ENCODE results near the gene TMLHE. TPM values are rescaled to one million over a fixed set of nuclear protein-coding genes. Genes with fewer than 3 reads are reported as not detected.

TMLHE gene
- total and polyA plus RNA-seq, 2 experiments from 2014 or later = 15.3 to 19.5 TPM

DNA sequence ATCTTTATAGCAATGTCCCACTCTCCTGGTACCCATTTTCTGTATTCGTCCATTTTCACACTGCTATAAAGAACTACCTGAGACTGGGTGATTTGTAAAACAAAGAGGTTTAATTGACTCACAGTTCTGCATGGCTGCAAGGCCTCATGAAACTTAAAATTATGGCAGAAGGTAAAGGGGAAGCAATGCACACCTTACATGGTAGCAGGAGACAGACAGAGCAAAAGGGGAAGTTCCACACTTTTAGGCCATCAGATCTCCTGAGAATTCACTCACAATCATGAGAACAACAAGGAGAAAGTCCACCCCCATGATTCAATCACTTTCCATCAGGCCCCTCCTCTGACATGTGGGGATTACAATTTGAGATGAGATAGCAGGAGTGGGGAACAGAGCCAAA lies 49.7 kb downstream of the TMLHE start:
- no peaks in the 10 kb centered on the region for H3K9me3 ChIP-seq (ENCODE audit: low read depth)
- H3K27ac ChIP-seq = no peak overlapping the region
- H3K4me1 ChIP-seq (ENCODE audit: insufficient read depth) = no peaks in the 10 kb centered on the region
- peaks cover 2% of the 10 kb centered on the region for H3K79me2 ChIP-seq
- DNase-seq (ENCODE audit: low spot score) = no peak
- H3K27me3 ChIP-seq = no peaks in the 10 kb centered on the region
- no peaks in the 10 kb centered on the region for H4K20me1 ChIP-seq (ENCODE audit: insufficient read depth, poor library complexity, severe bottlenecking)
- no peaks in the 10 kb centered on the region for H3K9me2 ChIP-seq (replicated peaks; ENCODE audit: insufficient read depth)
- WGBS (ENCODE audit: low lambda C conversion rate, missing lambda C conversion rate) = no CpG with 5 or more reads among the region's 1 CpG
- no peaks in the 10 kb centered on the region for H3K36me3 ChIP-seq (replicated peaks; ENCODE audit: insufficient read depth, low read depth)
- TF ChIP-seq, protein P1, sequence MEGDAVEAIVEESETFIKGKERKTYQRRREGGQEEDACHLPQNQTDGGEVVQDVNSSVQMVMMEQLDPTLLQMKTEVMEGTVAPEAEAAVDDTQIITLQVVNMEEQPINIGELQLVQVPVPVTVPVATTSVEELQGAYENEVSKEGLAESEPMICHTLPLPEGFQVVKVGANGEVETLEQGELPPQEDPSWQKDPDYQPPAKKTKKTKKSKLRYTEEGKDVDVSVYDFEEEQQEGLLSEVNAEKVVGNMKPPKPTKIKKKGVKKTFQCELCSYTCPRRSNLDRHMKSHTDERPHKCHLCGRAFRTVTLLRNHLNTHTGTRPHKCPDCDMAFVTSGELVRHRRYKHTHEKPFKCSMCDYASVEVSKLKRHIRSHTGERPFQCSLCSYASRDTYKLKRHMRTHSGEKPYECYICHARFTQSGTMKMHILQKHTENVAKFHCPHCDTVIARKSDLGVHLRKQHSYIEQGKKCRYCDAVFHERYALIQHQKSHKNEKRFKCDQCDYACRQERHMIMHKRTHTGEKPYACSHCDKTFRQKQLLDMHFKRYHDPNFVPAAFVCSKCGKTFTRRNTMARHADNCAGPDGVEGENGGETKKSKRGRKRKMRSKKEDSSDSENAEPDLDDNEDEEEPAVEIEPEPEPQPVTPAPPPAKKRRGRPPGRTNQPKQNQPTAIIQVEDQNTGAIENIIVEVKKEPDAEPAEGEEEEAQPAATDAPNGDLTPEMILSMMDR (IDR thresholded peaks at IDR 0.05; ENCODE audit: poor library complexity) = no peak
- TF ChIP-seq EZH2phosphoT487 (IDR thresholded peaks at IDR 0.05; ENCODE audit: low read depth, severe bottlenecking, unreplicated experiment) (no peak), EZH2 (IDR thresholded peaks at IDR 0.05; ENCODE audit: borderline replicate concordance) (no peak)
- no peak overlapping the region for H3K4me2 ChIP-seq
- H2AFZ ChIP-seq = no peak overlapping the region
- H3K4me3 ChIP-seq = no peak overlapping the region

- Histone ChIP-seq H3K27me3 (no peaks in the 10 kb centered on the region), H3K36me3 (replicated peaks; ENCODE audit: insufficient read depth, low read depth) (no peaks in the 10 kb centered on the region), H3K79me2 (no peaks in the 10 kb centered on the region), H2AFZ (no peak overlapping the region), H4K20me1 (ENCODE audit: insufficient read depth, poor library complexity, severe bottlenecking) (no peaks in the 10 kb centered on the region), H3K9me2 (replicated peaks; ENCODE audit: insufficient read depth) (no peaks in the 10 kb centered on the region), H3K27ac (no peak overlapping the region), H3K9me3 (ENCODE audit: low read depth) (peaks cover 11% of the 10 kb centered on the region), H3K4me3 (no peak overlapping the region), H3K4me1 (ENCODE audit: insufficient read depth) (no peaks in the 10 kb centered on the region), H3K4me2 (no peak overlapping the region)
- 38% methylated on average over 2 of the region's 2 CpGs for WGBS (ENCODE audit: low lambda C conversion rate, missing lambda C conversion rate)
- peak; percentile 1 for DNase-seq (ENCODE audit: low spot score)
- TF ChIP-seq EZH2 (IDR thresholded peaks at IDR 0.05; ENCODE audit: borderline replicate concordance) (no peak), EZH2phosphoT487 (IDR thresholded peaks at IDR 0.05; ENCODE audit: low read depth, severe bottlenecking, unreplicated experiment) (no peak)
- TF ChIP-seq, protein P1 (IDR thresholded peaks at IDR 0.05; ENCODE audit: poor library complexity) = no peak
These were observed 67.9 kb downstream of the TMLHE start for GRCh38 chrX:155544881-155545280.

DNA sequence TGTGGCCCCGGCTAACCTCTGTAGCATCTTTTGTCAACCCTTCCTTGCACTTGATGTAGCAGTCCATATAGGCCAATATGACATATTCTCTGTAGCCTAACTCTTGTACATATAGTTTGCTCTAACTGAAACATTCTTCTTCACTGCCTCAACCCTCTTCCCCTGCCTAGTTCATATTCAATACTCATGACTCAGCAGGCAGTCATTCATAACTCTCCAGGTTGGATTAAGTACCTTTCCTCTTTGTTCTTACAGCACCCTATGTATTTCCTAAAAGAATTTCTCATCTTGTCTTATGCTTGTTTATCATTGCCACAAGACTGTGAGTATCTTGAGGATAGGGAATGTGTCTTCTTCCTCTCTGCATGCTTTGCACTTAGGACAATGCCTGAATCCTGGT lies 76.9 kb downstream of the TMLHE start:
- 83% methylated on average over 1 of the region's 1 CpG for WGBS (ENCODE audit: low lambda C conversion rate, missing lambda C conversion rate)
- no peak for DNase-seq (ENCODE audit: low spot score)

More for the DNA sequence above, 76.9 kb downstream of the TMLHE start:
- Histone ChIP-seq H3K9me2 (replicated peaks; ENCODE audit: insufficient read depth) (no peaks in the 10 kb centered on the region), H3K36me3 (replicated peaks; ENCODE audit: insufficient read depth, low read depth) (no peaks in the 10 kb centered on the region), H3K9me3 (ENCODE audit: low read depth) (no peaks in the 10 kb centered on the region), H3K79me2 (no peaks in the 10 kb centered on the region), H3K4me1 (ENCODE audit: insufficient read depth) (no peaks in the 10 kb centered on the region), H3K27me3 (no peaks in the 10 kb centered on the region), H3K4me2 (no peak overlapping the region), H3K27ac (no peak overlapping the region), H3K4me3 (no peak overlapping the region), H4K20me1 (ENCODE audit: insufficient read depth, poor library complexity, severe bottlenecking) (no peaks in the 10 kb centered on the region), H2AFZ (no peak overlapping the region)
- TF ChIP-seq, protein P1 (IDR thresholded peaks at IDR 0.05; ENCODE audit: poor library complexity) = no peak
- TF ChIP-seq EZH2 (IDR thresholded peaks at IDR 0.05; ENCODE audit: borderline replicate concordance) (no peak), EZH2phosphoT487 (IDR thresholded peaks at IDR 0.05; ENCODE audit: low read depth, severe bottlenecking, unreplicated experiment) (no peak)
